HuH-7.5 (cell line): Measurements from ENCODE around the gene ADGRV1.

Source experiments
- DNase-seq: peaks from one replicate; pipeline ENCODE4 v3.0.0; 2011; ENCODE audit warnings: low spot score

Gene ADGRV1

DNA sequence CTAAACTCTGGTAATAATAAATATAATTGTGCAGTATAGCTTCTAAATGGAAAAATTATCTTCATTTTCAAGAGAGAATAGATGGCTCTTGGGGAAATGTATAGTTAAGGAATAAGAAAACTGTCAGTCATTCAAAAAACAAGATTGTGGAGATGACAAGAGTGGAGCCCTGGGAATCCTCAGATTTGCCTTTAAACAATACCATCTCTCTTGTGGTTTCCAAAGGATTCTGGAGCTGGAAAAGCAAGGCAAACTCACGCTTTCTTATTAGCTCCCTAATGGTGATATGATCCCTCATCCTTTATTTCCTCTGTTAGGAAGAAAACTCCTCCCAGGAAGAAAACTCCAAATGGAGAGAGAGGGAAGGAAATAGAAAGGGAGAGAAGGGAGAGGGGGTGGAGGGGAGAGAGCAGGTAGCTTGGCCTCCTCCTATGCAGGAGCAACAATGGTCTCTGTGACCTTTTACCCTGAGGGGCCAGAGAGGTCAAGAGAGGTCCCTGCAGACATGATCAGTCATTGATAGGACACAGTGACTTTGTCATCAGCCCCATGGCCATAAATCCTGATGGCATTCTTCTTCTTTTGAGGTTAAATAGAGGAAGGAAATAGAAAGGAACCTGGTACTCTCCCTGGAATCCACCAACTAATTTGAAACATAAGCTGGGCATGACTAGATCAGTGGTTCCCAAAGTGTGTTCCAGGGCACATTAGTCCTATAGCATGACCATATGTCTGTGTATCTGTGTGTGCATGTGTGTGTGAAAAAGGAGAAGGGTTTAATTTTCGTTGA lies 512.4 kb downstream of the ADGRV1 start:
- DNase-seq, result no peak

DNA sequence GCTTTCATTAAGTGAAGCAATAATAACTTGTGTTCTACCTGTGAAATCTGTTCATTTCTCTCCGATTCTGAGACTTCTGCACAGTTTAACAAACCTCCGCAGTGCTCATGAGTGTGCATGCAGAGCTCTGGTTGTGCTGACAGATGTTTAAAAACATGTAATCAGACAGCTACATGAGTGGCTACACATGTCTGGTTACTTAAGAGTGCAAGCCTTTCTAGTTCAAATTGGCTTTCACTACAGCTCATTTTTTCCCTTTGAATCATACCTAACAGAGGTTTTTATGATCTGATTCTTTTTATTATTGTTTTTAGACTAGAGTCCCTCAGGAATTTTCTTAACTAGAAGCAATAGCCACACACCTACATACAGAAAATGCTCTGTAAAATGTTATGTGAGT lies 514.3 kb downstream of the ADGRV1 start:
- no peak for DNase-seq

DNA sequence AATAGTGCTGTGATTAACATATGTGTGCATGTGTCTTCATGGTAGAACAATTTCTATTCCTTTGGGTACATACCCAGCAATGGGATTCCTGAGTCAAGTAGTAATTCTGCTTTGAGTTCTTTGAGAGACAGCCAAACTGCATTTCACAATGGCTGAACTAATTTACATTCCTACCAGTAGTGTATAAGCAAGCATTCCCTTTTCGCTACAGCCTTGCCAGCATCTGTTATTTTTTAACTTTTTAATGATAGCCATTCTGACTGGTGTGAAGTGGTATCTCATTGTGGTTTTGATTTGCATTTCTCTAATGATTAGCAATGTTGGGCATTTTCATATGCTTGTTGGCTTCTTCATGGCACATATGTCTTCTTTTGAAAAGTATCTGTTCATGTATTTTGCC lies 516.0 kb downstream of the ADGRV1 start:
- no peak for DNase-seq

DNA sequence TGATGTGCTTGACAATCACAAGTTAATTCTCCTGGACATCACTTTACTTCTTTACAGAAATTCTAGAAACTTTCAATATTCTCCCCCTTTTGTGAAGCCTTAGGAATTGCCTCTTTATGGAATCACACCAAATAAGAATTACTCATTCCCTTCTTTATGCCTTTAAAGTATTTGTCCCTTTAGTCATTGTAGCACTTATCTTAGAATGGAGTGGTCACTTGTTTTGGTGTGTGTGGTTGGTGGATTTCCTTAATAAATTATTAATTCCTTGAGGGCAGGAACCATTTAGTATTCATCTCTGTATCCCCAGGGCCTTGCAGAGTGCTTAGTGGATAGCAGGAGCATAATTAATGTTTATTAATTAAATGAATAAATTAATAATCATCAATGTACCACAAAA lies 517.5 kb downstream of the ADGRV1 start:
- DNase-seq, result no peak

DNA sequence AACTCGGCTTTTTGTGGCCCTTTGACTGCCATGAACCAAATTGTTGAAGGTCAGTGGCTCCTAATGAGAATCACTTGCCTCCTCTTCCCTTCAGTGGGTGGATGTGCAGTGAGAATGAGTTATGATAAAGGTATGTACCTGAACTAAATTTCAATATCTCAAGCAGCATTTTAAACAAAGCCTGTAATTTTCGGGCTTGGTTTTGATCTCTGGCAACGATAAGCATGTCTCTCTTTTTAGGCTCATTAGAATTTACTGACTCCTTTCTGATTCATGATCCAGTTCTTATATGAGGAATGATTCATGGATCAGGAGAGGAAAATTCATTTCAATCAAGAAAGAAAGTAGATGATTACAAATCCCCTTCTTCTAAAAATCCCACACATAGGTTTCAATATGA lies 519.0 kb downstream of the ADGRV1 start:
- no peak for DNase-seq

DNA sequence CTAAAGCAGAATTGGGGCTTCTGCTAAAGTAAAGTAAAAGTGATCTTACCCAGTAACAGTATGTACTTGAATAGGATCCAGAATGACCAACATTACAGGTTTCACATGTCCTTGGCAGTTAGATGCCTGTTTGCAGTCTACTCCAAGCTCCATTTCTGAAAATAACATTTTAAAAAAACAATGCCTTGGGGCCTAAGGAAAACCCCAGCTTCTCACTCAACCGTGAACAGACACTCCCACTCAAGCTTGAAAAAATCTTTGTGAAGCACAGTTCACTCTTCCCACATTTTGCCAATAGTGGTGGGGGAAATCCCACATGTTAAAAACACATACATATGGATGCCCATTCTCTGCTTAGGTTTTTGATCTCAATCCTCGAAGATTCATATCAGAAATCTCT lies 520.4 kb downstream of the ADGRV1 start:
- no peak for DNase-seq

DNA sequence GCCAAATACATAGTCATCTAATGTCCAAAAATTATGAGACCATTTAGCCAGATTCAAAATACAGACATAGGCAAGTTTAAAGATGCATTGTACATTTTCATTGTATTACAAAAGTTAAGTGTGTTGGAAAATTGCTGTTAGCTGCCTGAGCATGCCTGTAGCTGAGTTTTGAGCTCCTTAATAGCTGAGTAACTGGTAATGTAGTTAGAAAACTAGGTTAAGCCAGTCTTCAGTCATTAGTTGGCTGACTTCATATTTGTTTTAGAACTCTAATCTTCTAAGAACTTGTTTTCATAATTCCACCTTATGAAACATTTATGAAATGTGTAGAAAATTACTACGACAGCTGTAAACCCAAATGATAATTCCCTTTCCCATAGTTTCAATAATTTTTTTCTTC lies 531.2 kb downstream of the ADGRV1 start:
- no peak for DNase-seq

DNA sequence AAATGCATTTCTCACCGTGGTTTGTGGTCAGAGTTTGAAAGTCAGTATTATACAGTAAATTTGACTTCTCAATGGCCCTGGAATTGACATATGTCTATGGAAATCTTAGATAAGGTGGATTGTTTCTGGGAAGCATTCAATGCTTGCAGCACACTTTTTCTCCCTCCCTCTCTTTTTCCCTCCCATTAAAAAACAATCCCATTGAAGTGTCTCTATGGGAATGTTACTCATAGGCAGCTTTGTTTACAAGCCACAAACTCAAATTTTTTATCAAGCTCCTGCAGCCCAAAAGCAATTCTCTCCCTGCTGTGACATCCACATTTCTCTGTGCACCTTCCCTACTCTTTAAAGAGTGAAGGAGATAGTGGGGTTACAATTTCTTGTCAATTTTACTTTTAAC lies 532.4 kb downstream of the ADGRV1 start:
- DNase-seq, result no peak

DNA sequence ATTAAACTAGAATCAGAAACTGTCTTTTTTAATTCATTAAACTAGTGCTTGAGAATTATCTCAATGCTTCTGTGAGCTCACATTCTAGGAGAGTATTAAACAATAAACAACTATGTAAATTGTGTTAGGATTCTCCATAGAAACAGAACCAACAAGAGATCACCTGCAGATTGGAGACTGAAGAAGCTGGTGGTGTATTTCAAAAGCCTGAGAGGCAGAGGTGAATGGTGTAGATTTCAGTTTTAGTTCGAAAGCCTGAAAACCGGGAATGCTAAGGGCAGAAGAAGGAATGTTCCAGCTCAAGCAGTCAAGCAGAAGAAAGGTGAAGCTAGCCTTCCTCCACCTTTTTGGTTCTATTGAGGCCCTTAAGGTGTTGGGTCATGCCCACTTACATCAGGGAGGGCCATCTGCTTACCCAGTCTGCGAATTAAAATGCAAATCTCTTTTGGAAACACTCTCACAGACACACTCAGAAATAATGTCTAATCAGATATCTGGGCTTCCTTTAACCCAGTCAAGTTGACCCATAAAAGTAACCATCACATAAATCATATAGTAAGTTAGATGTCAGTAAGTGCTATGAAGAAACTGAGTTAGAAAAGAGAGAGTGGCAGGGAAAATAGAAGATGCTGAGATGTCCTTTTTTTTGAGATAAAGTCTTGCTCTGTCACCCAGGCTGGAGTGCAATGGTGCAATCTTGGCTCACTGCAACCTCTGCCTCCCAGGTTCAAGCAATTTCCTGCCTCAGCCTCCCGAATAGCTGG lies 533.1 kb downstream of the ADGRV1 start:
- DNase-seq, result no peak

DNA sequence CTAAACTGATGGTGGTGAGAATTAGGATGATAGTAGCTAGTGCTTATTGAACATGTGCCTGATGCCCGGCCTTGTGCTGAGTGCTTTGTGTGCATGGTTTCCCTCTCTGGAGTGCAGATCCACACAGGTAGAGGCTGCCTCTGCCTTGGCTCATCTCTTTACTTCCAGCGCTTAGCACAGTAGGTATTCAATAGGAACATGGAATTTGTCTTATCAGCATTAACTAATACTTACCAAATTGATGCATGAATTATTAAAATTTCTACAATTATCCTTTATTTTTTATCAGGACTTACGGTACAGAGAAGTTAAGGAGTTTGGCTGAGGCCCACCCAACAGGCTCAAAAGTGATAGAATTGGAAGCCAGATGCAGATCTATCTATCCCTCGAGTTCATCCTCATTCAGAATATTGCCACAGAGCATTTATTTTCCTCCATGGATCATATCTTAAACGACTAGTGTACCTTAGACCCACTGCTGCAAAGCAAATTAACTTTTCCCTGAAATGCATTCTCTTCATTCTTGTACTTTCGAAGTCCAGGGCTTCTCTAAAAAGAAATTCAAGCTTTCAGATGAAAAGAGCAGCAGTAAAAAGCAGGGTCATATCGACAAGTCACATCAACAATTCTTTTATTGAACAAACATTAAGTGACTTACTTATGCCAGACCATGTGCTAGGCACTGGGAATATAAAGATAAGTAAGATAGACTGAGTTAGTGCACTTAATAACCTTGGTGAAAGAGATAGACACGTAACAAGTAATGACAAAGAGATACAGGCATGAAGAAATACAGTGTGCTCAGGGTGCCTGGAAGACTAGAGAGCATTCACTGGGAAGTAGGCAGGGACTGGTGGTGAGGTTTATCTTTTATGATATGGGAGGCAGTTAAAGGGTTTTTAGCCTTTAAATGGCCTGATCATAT lies 534.5 kb downstream of the ADGRV1 start:
- DNase-seq, result no peak

DNA sequence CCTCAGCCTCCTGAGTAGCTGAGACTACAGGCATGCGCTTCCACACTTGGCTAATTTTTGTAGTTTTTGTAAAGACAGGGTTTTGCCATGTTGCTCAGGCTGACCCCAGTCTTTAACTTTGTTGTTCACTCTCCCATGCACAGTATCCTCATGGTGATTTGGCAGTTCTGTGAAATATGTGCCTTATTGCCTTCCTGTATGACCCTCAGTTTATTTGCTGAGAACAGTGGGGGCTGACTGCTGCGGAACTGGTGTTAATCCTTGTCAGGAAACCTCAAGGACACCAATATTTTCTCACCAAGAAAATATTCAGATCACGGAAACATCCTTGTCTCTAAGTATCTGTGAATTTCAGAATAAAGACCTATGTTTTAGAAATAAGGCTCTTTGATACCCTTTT lies 536.7 kb downstream of the ADGRV1 start:
- no peak for DNase-seq

DNA sequence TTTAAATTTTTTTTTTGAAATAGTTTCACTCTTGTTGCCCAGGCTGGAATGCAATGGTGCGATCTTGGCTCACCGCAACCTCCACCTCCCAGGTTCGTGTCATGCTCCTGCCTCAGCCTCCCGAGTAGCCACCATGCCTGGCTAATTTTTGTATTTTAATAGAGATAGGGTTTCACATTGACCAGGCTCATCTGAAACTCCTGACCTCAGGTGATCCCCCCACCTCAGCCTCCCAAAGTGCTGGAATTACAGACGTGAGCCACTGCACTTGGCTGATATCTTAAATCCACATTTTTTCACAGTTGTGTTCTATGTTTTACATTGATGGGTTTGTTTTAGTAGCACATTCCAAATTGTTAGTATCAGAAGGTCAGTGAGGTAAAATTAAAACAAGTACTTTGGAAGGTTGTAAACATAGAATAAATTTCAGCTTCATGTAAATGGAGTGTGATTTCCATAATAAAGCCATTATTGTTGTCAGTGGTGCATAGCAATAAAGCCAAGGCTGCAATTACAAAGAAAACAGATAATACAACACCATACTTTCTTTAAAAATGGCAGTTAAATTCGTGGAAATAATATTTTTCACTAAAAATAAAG lies 537.3 kb downstream of the ADGRV1 start:
- DNase-seq, result no peak

DNA sequence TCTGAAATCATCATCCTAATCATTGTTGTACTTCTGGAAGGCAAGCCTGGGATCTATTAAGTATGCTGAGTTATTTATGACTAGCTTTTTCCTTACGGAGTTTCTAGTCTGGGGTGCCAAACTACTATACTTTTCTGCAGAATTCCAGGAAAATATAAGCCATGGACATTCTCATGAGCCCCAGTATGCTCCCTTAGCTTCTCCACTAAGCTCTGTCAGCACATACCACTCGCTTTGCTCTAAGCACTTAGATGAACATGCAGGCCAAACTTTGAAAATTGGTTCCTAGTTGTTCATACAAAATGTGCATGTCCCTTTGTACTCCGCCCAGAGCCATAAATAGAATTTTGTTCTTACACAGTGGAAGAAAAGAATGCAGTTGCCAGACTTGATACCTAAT lies 539.9 kb downstream of the ADGRV1 start:
- DNase-seq, result no peak

DNA sequence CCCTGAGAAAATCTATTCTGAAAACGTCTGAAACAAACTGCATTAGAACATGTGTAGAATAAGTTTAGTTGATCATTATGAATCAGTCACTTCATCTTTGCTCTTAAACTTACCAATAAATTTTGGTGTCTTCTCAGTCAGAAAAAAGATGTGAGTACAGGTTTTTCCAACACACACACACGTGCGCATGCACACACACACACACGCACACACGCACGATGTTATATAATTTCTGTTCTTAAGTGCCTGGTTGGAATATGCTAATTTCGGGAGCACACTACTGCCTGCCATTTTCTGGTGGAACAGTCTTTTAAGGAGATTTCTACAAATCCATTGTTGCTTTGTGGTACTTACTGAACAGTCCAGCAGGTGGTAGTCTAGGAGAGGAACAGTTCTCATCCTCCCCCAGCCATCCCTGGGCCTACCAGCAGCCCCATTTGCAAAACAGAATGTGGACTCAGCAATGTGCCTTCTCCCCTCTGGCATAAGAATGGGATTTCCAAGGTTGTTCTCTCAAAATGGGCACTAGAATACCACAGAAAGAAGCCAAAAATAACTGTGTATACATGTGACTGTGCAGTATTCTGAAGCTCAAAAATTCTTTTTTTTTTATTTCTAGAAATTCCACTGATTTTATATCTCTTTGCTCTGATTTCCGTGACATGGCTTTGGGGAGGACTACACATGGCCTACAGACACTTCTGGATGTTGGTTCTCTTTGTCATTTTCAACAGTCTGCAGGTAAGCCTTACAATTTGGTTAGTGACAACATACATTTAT lies 543.2 kb downstream of the ADGRV1 start:
- peak; percentile 52 for DNase-seq

DNA sequence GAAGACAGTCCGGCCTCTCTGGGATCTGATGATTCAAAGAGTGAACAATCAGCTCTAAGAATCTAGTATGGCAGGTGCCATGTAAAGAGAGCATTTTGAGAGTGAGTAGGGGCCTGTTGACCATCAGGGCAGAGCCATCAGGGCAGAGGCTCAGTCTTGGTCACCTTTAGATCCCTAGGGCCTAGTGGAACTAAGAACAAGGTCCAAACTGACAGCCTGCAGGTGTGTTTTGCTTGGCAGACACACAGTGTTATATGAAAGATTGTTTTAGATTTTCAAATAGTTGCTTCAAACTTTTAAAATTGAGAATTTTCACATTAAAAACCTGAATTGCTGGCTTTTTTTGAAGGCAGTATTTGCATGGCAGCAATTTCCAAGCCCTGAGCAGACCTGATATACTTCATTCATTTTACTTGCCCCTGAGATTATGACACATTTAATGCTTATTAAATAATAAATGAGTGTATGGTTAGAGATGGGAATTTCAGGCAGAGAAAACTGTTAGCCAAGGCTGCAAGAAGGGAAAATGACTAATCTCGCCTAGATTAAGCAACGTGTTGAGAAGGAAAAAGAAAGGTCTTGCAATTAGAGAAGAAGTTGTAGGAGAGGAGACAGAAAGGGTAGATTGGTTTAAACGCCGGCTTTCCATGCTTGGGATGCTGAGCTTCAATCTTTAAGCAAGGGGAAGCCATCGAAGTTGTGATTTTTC lies 544.9 kb downstream of the ADGRV1 start:
- DNase-seq, result no peak

DNA sequence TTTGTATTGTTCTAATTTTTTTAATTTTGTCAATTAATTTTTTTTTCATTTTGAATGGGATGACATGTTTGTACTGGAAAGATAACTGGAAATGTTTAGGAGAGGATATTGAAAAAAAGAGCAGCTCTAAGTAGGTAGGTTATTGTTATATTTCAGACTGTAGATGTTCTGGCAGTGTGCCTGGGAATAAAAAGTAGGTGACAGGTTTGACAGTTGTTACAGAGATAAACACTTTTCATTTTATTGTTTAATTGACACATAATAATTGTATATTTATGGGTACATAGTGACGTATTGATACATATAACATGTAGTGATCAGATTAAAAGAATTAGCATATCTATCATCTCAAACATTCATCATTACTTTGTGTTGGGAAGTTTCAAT lies 545.5 kb downstream of the ADGRV1 start:
- DNase-seq, result no peak

DNA sequence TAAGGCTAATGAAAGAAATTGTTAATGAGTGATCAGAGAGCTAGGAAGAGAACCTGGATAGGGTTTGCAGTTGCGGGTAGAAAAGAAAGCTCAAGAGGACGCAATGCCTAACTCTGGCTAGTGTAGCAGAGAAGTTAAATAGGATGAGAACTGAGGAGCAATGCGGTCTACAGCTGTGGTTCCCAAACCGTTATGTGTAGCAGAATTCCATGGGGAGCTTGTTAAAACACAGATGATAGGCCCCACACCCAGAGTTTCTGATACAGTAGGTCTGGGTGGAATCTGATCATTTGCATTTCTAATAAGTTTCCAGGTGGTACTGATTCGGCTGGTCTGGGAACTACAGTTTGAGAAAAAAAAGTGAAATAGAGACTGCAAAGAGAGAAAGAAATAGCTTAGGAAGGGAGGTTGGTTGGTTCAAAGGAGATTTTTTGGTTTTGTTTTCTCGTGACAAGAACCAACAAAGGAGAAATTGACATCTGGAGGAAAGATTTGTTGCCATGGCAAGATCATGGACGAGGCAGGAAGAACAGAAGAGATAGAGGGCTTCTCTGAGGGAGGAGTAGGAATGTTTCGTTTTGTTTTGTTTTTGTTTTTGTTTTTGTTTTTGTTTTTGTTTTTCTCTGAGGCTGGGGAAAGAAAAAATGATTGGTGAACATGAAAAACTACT lies 548.4 kb downstream of the ADGRV1 start:
- DNase-seq, result no peak

DNA sequence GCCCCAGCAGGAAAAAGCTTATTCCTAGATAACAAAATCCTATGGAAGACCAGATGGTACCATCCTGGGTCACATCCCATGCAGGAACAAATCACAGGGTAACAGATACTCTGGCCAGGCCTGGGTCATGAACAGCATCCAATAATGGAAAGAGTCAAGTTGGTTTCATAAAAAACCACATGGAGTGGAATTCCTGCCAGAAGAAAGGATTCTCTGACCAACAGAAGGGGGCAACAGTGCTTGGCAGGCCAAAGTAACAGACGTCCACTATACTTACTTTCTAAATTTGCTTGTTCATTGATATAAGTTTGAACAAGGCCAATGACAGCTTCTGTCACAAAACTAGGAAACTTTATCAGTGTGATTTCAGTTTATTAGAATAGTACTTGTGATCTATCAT lies 551.0 kb downstream of the ADGRV1 start:
- DNase-seq, result no peak

DNA sequence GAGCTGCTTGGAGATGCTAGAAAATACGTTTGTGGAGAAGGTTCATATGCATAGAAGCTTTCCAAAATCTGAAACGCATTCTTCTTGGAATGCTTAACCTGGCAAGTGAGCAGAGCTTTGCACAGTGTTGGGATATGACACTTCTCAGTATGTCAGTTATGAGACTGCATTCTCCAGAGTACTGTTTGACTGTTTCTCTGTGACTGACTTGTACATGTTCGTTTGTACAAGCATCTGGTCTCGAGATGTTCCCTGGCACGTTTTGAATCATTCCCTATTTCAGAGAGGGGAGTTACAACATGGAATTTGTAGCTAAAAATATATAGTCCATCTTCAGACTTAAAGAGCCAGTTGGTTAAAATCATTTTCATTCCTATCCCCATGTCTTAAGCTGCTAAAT lies 552.1 kb downstream of the ADGRV1 start:
- DNase-seq, result no peak
